Colon (tissue), 2 donors: Measurements from ENCODE around the gene LORICRIN.

Experiments
- FAIRE-seq: peaks from 2 replicates; lab custom pipeline; 2012; peaks lifted over from hg19 to GRCh38; lab: Jason Lieb, UNC
- donor health status: control.
- donor health status: control.

Gene LORICRIN

GRCh38 chr1:153250166-153250565 is 9.3 kb upstream of the LORICRIN start:
- FAIRE-seq: no peak

- no peak for FAIRE-seq
These were observed 8.4 kb upstream of the LORICRIN start for GRCh38 chr1:153251087-153251486.

- no peak for FAIRE-seq
These were observed 7.9 kb upstream of the LORICRIN start for GRCh38 chr1:153251562-153251961.

- FAIRE-seq: no peak
These were observed 7.5 kb upstream of the LORICRIN start for GRCh38 chr1:153251988-153252387.

GRCh38 chr1:153253076-153253475 is 6.4 kb upstream of the LORICRIN start:
- no peak for FAIRE-seq

GRCh38 chr1:153253693-153254092 is 5.8 kb upstream of the LORICRIN start:
- FAIRE-seq: no peak

- FAIRE-seq: no peak
These were observed 1.2 kb downstream of the LORICRIN start for GRCh38 chr1:153260585-153261280.

- no peak for FAIRE-seq
These were observed 2.0 kb downstream of the LORICRIN start for GRCh38 chr1:153261281-153262069.

GRCh38 chr1:153262070-153262366 is 2.5 kb downstream of the LORICRIN start:
- no peak for FAIRE-seq

GRCh38 chr1:153262462-153263157 is 3.1 kb downstream of the LORICRIN start:
- no peak for FAIRE-seq

- FAIRE-seq: peak; percentile 5
These were observed 6.0 kb downstream of the LORICRIN start for GRCh38 chr1:153265457-153265856.

- no peak for FAIRE-seq
These were observed 12.2 kb downstream of the LORICRIN start for GRCh38 chr1:153271711-153272110.

GRCh38 chr1:153272186-153272585 is 12.7 kb downstream of the LORICRIN start:
- no peak for FAIRE-seq

GRCh38 chr1:153277852-153278251 is 18.4 kb downstream of the LORICRIN start:
- FAIRE-seq: no peak

- no peak for FAIRE-seq
These were observed 29.3 kb downstream of the LORICRIN start for GRCh38 chr1:153288634-153289275.

GRCh38 chr1:153291514-153291913 is 32.0 kb downstream of the LORICRIN start:
- FAIRE-seq: no peak

GRCh38 chr1:153292185-153292584 is 32.7 kb downstream of the LORICRIN start:
- no peak for FAIRE-seq

- FAIRE-seq: no peak
These were observed 33.4 kb downstream of the LORICRIN start for GRCh38 chr1:153292740-153293479.

- no peak for FAIRE-seq
These were observed 33.9 kb downstream of the LORICRIN start for GRCh38 chr1:153293480-153293775.

GRCh38 chr1:153293851-153294250 is 34.4 kb downstream of the LORICRIN start:
- no peak for FAIRE-seq

GRCh38 chr1:153302308-153302707 is 42.8 kb downstream of the LORICRIN start:
- no peak for FAIRE-seq

- FAIRE-seq: no peak
These were observed 46.2 kb downstream of the LORICRIN start for GRCh38 chr1:153305682-153306081.
